ENCODE measurements around the gene CNKSR2.

CNKSR2 gene

GRCh38 chrX:21675931-21676330 lies 301.7 kb downstream of the CNKSR2 start:
- DNase-seq (ENCODE audit: low spot score): no peak

- no peak for DNase-seq (ENCODE audit: low spot score)
Observed at GRCh38 chrX:21678048-21678612, 303.9 kb downstream of the CNKSR2 start.

GRCh38 chrX:21683941-21684340 lies 309.7 kb downstream of the CNKSR2 start:
- no peak for DNase-seq (ENCODE audit: low spot score)

GRCh38 chrX:21691512-21692018 lies 317.3 kb downstream of the CNKSR2 start:
- no peak for DNase-seq (ENCODE audit: low spot score)

- DNase-seq (ENCODE audit: low spot score): no peak
Observed at GRCh38 chrX:21698272-21698671, 324.1 kb downstream of the CNKSR2 start.

GRCh38 chrX:21699136-21699535 lies 324.9 kb downstream of the CNKSR2 start:
- no peak for DNase-seq (ENCODE audit: low spot score)

GRCh38 chrX:21700275-21700674 lies 326.1 kb downstream of the CNKSR2 start:
- no peak for DNase-seq (ENCODE audit: low spot score)

GRCh38 chrX:21700967-21701366 lies 326.7 kb downstream of the CNKSR2 start:
- DNase-seq (ENCODE audit: low spot score): no peak

GRCh38 chrX:21702725-21703124 lies 328.5 kb downstream of the CNKSR2 start:
- DNase-seq (ENCODE audit: low spot score): no peak

All from ecto neural progenitor cell (in vitro differentiated cells).